Left forelimb (tissue), 1 donor: ENCODE results near the gene CCDC184.
"Not testable (repeated sequence)": the region's sequence is repeated elsewhere in the genome, so short reads cannot be mapped to it uniquely, and the experiment has no call there.

Experiments
- DNase-seq: peaks from one replicate; pipeline ENCODE4 v3.0.0-alpha.2; 2018; ENCODE audit warnings: low spot score

Gene CCDC184

GRCh38 chr12:48203192-48203591 lies 19.7 kb downstream of the CCDC184 start, which contains the start of gene OR10AD1:
OR10AD1 (minus strand) TSS chr12:48203292; CDS start chr12:48203292, 0 bp downstream.
- no peak for DNase-seq

- not testable (repeated sequence) for DNase-seq
Measured at GRCh38 chr12:48209495-48209894, 26.1 kb downstream of the CCDC184 start.

GRCh38 chr12:48216785-48217184 lies 33.3 kb downstream of the CCDC184 start:
- DNase-seq: no peak

GRCh38 chr12:48219631-48220030 lies 36.2 kb downstream of the CCDC184 start:
- no peak for DNase-seq

- no peak for DNase-seq
Measured at GRCh38 chr12:48220701-48221100, 37.3 kb downstream of the CCDC184 start.

- no peak for DNase-seq
Measured at GRCh38 chr12:48221645-48222044, 38.2 kb downstream of the CCDC184 start.

GRCh38 chr12:48224533-48224932 lies 41.1 kb downstream of the CCDC184 start:
- DNase-seq: not testable (repeated sequence)

GRCh38 chr12:48231169-48231958 lies 47.9 kb downstream of the CCDC184 start:
- not testable (repeated sequence) for DNase-seq
